Karpas-422 (cell line): Measurements from ENCODE around the gene RAB6B. TPM values are rescaled to one million over a fixed set of nuclear protein-coding genes. Genes with fewer than 3 reads are reported as not detected.

ENCODE experiments used
- DNase-seq: peaks from one replicate; pipeline ENCODE4 v3.0.0-alpha.2; 2015
- H2AFZ ChIP-seq: fragments of 200-600 bp; sonication (generic); 2 replicates; pipeline ENCODE4 v1.6.1; 2014; ENCODE audit warnings: antibody characterized with exemption, low read length, mixed read lengths
- H3K27ac ChIP-seq: fragments of 200-600 bp; sonication (generic); 2 replicates; pipeline ENCODE4 v1.5.1; 2014; ENCODE audit warnings: mild to moderate bottlenecking, low read length, moderate library complexity
- H3K27me3 ChIP-seq: fragments of 200-600 bp; sonication (generic); 2 replicates; pipeline ENCODE4 v1.6.1; 2014; ENCODE audit warnings: low read length, mixed read lengths
- H3K36me3 ChIP-seq: fragments of 200-600 bp; sonication (generic); 2 replicates; pipeline ENCODE4 v1.6.1; 2014; ENCODE audit warnings: low read length, mixed read lengths; ENCODE audit not compliant: insufficient read depth
- H3K4me1 ChIP-seq: fragments of 200-600 bp; sonication (generic); 2 replicates; pipeline ENCODE4 v1.6.1; 2014; ENCODE audit warnings: mild to moderate bottlenecking, low read length, mixed read lengths
- H3K4me2 ChIP-seq: fragments of 200-600 bp; sonication (generic); 2 replicates; pipeline ENCODE4 v1.6.1; 2014; ENCODE audit warnings: low read length, low read depth, mild to moderate bottlenecking; ENCODE audit not compliant: poor library complexity, severe bottlenecking
- H3K4me3 ChIP-seq: fragments of 200-600 bp; sonication (generic); 2 replicates; pipeline ENCODE4 v1.5.1; 2014; ENCODE audit warnings: mild to moderate bottlenecking, antibody characterized with exemption, low read length, mixed read lengths
- H3K79me2 ChIP-seq: fragments of 200-600 bp; sonication (generic); 2 replicates; pipeline ENCODE4 v1.6.1; 2014; ENCODE audit warnings: mild to moderate bottlenecking, low read length, mixed read lengths
- H3K9ac ChIP-seq: fragments of 200-600 bp; sonication (generic); 2 replicates; pipeline ENCODE4 v1.6.0; 2014; ENCODE audit warnings: low read length
- H3K9me2 ChIP-seq: fragments of 200-600 bp; sonication (generic), shearing (Covaris generic); replicated peaks from 2 replicates; pipeline ENCODE4 v1.6.0; 2014; ENCODE audit warnings: mild to moderate bottlenecking, low read length, moderate library complexity; ENCODE audit not compliant: insufficient read depth
- H3K9me3 ChIP-seq: fragments of 300-700, 200-600 bp; sonication (generic); 2 replicates; pipeline ENCODE4 v1.6.1; 2014; ENCODE audit warnings: low read length, mixed read lengths
- H4K20me1 ChIP-seq: fragments of 200-600 bp; sonication (generic); 2 replicates; pipeline ENCODE4 v1.6.1; 2014; ENCODE audit warnings: mild to moderate bottlenecking, antibody characterized with exemption, low read length, low read depth; ENCODE audit not compliant: insufficient read depth
- total RNA-seq: library from RNA; depleted of rRNA; stranded (reverse); fragments of >200 nt; shearing (Covaris generic); gene quantifications from 2 replicates; pipeline ENCODE4 v1.2.3, GENCODE V29; 2014; ENCODE audit warnings: low replicate concordance

The RAB6B gene
- total RNA-seq, 1 experiment from 2014 or later = not detected

GRCh38 chr3:133831966-133832801 lies 63.5 kb downstream of the RAB6B start:
- H3K4me2 ChIP-seq = no peak overlapping the region
- DNase-seq = no peak

DNA sequence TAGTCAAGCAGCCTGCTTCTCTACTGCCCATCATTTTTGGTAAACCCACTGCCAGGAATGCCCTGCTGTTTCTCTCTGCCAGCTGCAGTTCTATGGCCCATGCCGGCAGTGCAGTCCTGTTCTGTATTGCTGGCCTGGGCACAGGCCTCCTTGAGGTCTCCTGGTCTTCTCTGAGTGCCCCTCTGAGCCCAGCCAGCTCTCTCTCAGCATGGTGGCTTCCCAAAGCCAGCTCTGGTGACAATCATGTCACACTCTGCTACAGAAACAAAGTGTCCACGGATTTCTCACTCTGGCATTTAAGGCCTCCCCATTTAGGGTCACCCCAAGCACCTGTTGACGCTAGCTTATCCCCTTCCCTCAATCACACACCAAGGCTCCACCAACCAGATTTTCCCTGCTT lies 65.6 kb downstream of the RAB6B start:
- no peaks in the 10 kb centered on the region for H3K9me3 ChIP-seq
- no peak overlapping the region for H2AFZ ChIP-seq
- H3K79me2 ChIP-seq = no peaks in the 10 kb centered on the region
- H3K27me3 ChIP-seq = no peaks in the 10 kb centered on the region
- no peaks in the 10 kb centered on the region for H3K9me2 ChIP-seq
- no peaks in the 10 kb centered on the region for H3K36me3 ChIP-seq
- no peak overlapping the region for H3K27ac ChIP-seq
- H3K9ac ChIP-seq = no peak overlapping the region
- no peaks in the 10 kb centered on the region for H3K4me1 ChIP-seq
- no peak overlapping the region for H3K4me3 ChIP-seq
- no peak for DNase-seq
- H3K4me2 ChIP-seq = no peak overlapping the region
- H4K20me1 ChIP-seq = no peaks in the 10 kb centered on the region

More at GRCh38 chr3:133831966-133832801, 63.5 kb downstream of the RAB6B start:
- Histone ChIP-seq H3K9me2 (no peaks in the 10 kb centered on the region), H4K20me1 (no peaks in the 10 kb centered on the region), H2AFZ (no peak overlapping the region), H3K4me3 (no peak overlapping the region), H3K27me3 (no peaks in the 10 kb centered on the region), H3K9ac (no peak overlapping the region), H3K36me3 (no peaks in the 10 kb centered on the region), H3K79me2 (no peaks in the 10 kb centered on the region), H3K4me1 (no peaks in the 10 kb centered on the region), H3K27ac (no peak overlapping the region), H3K9me3 (no peaks in the 10 kb centered on the region)

- no peaks in the 10 kb centered on the region for H3K27me3 ChIP-seq
- H3K4me1 ChIP-seq = no peaks in the 10 kb centered on the region
- H3K79me2 ChIP-seq = no peaks in the 10 kb centered on the region
- no peak for DNase-seq
- H3K36me3 ChIP-seq = no peaks in the 10 kb centered on the region
- H3K4me3 ChIP-seq = no peak overlapping the region
- no peaks in the 10 kb centered on the region for H3K9me3 ChIP-seq
- H3K4me2 ChIP-seq = no peak overlapping the region
- H3K9me2 ChIP-seq = no peaks in the 10 kb centered on the region
- H4K20me1 ChIP-seq = no peaks in the 10 kb centered on the region
- no peak overlapping the region for H3K9ac ChIP-seq
- no peak overlapping the region for H3K27ac ChIP-seq
- H2AFZ ChIP-seq = no peak overlapping the region
These were observed 66.4 kb downstream of the RAB6B start for GRCh38 chr3:133829310-133829707.

GRCh38 chr3:133828576-133829309 lies 66.9 kb downstream of the RAB6B start:
- Histone ChIP-seq H3K9me2 (no peaks in the 10 kb centered on the region), H3K4me1 (no peaks in the 10 kb centered on the region), H3K9ac (no peak overlapping the region), H3K36me3 (no peaks in the 10 kb centered on the region), H3K27me3 (no peaks in the 10 kb centered on the region), H3K79me2 (no peaks in the 10 kb centered on the region), H4K20me1 (no peaks in the 10 kb centered on the region), H3K27ac (no peak overlapping the region), H3K9me3 (no peaks in the 10 kb centered on the region), H2AFZ (no peak overlapping the region), H3K4me3 (no peak overlapping the region), H3K4me2 (no peak overlapping the region)
- DNase-seq = no peak

DNA sequence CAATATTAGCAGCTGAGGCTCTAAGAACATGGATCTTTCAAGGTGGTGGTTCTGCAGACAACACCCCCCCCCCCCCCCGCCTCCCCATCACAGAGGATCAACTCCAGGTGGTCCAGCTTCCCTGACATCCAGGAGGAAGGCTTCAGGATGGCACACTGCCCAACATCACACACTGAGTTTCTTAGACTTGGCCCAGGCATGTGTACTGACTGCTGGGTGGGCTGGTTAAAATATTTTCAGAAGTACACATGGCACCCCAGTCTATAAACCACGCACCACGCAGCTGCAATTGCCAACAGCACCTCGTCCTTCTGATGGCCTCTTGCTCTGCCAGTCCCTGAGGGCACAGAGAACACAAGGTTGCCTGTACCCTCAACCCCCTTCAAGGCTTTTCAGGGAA lies 68.0 kb downstream of the RAB6B start:
- Histone ChIP-seq H3K9me2 (no peaks in the 10 kb centered on the region), H3K27ac (no peak overlapping the region), H3K4me2 (no peak overlapping the region), H3K27me3 (no peaks in the 10 kb centered on the region), H3K36me3 (peaks cover 3% of the 10 kb centered on the region), H2AFZ (no peak overlapping the region), H3K9me3 (no peaks in the 10 kb centered on the region), H3K4me1 (no peaks in the 10 kb centered on the region), H3K4me3 (no peak overlapping the region), H3K9ac (no peak overlapping the region), H4K20me1 (no peaks in the 10 kb centered on the region), H3K79me2 (no peaks in the 10 kb centered on the region)
- DNase-seq = no peak

- H3K79me2 ChIP-seq = no peaks in the 10 kb centered on the region
- H3K9ac ChIP-seq = no peak overlapping the region
- DNase-seq = no peak
- H3K4me1 ChIP-seq = no peaks in the 10 kb centered on the region
- H2AFZ ChIP-seq = no peak overlapping the region
- H3K9me2 ChIP-seq = no peaks in the 10 kb centered on the region
- H4K20me1 ChIP-seq = no peaks in the 10 kb centered on the region
- no peak overlapping the region for H3K4me3 ChIP-seq
- H3K4me2 ChIP-seq = no peak overlapping the region
- no peak overlapping the region for H3K27ac ChIP-seq
- no peaks in the 10 kb centered on the region for H3K27me3 ChIP-seq
- H3K36me3 ChIP-seq = peaks cover 8% of the 10 kb centered on the region
- no peaks in the 10 kb centered on the region for H3K9me3 ChIP-seq
These were observed 68.5 kb downstream of the RAB6B start for GRCh38 chr3:133827136-133827535.

DNA sequence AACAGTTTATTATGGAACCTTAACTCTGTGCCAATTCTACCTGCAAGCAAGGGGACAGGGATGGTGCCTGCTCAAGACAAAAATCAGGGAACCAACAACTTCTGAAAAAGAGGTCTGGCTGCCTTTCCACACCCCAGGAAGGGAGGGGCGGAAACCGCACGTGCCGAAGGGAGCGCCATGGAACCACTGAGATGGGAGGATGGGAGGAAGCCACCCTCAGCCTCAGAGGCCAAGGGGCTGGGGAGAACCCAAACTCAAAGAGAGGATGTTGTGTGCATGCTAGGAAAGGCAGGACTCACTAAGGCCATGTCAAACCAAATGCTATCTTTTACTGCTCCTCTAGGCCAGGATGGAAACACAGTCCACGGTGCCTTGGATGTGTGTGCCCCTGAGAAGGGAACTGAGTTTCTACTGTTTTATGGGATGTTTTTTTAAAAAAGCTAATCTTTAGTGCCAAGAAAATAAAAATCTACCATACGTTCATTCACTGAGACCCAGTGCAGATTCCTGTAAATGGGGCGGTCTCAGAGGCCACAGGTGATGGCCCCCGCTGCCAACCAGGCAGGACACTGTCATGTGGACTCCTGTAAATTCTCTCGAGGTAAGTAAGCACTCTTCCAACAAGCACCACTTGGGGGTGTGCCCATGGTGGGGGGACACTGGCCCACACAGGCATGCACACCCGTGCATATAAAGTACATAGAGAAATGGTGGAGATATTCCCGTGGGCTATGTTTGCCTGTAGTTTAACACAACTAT lies 69.5 kb downstream of the RAB6B start:
- Histone ChIP-seq H3K27ac (no peak overlapping the region), H2AFZ (no peak overlapping the region), H3K4me2 (no peak overlapping the region), H3K4me1 (no peaks in the 10 kb centered on the region), H3K36me3 (peaks cover 18% of the 10 kb centered on the region), H3K4me3 (no peak overlapping the region), H3K79me2 (no peaks in the 10 kb centered on the region), H3K9me2 (no peaks in the 10 kb centered on the region), H3K9ac (no peak overlapping the region), H4K20me1 (0 out of 2 replicates have a peak, but pooled peaks cover 3% of the 10 kb centered on the region), H3K27me3 (no peaks in the 10 kb centered on the region), H3K9me3 (no peaks in the 10 kb centered on the region)
- no peak for DNase-seq

DNA sequence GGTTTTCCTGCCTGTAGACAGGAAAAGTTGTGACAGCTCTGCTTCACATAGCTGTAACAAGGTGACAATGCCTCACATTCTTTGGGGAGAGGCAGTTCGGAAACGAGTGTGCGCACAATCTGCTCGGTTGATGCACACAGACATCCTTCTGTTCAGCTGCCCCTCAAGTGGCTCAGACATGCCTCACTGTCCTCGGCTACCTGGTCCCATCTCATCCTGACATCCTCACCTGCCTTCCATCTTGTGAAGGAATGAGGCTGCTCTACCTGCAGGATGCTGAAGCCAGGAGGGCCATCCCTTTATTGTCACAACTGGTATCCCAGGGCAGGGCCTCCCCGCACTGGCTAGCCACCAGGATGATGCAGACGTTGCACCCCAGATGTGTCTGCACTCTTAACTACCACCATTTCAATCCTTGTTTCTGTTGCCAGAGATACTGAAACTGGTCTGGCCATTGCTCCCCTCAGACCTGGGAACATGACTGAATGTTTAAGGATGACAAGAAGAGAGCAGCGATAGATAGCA lies 70.7 kb downstream of the RAB6B start:
- no peak overlapping the region for H2AFZ ChIP-seq
- no peak overlapping the region for H3K4me2 ChIP-seq
- peaks cover 29% of the 10 kb centered on the region for H3K36me3 ChIP-seq
- no peaks in the 10 kb centered on the region for H3K27me3 ChIP-seq
- 0 out of 2 replicates have a peak, but pooled peaks cover 3% of the 10 kb centered on the region for H4K20me1 ChIP-seq
- no peaks in the 10 kb centered on the region for H3K9me3 ChIP-seq
- no peak for DNase-seq
- H3K79me2 ChIP-seq = no peaks in the 10 kb centered on the region
- no peak overlapping the region for H3K27ac ChIP-seq
- no peaks in the 10 kb centered on the region for H3K4me1 ChIP-seq
- H3K9ac ChIP-seq = no peak overlapping the region
- no peaks in the 10 kb centered on the region for H3K9me2 ChIP-seq
- no peak overlapping the region for H3K4me3 ChIP-seq
